Ascending aorta (tissue), 2 donors: ENCODE measurements around the gene SERPINB5. TPM values are rescaled to one million over a fixed set of nuclear protein-coding genes. Genes with fewer than 3 reads are reported as not detected.

Experiments used
- DNase-seq, 2 donors: peaks; one replicate each; pipeline ENCODE4 v3.0.0-alpha.2; 2019; ENCODE audit warnings: low spot score in 2 of 2
- H3K27ac ChIP-seq, 2 donors: fragments of 200-600 bp; sonication (generic); one replicate each; pipeline ENCODE4 v1.5.1; 2016 to 2017; ENCODE audit warnings: mild to moderate bottlenecking in 1 of 2
- H3K27me3 ChIP-seq: fragments of 200-600 bp; sonication (generic); one replicate; pipeline ENCODE4 v1.5.1; 2017
- H3K36me3 ChIP-seq, 2 donors: fragments of 200-600 bp; sonication (generic); one replicate each; pipeline ENCODE4 v1.5.1; 2016
- H3K4me1 ChIP-seq, 2 donors: fragments of 200-600 bp; sonication (generic); one replicate each; pipeline ENCODE4 v1.5.1; 2016 to 2017; ENCODE audit warnings: mild to moderate bottlenecking in 1 of 2
- H3K4me3 ChIP-seq, 2 donors: fragments of 200-600 bp; sonication (generic); one replicate each; pipeline ENCODE4 v1.5.1; 2016 to 2017; ENCODE audit warnings: mild to moderate bottlenecking in 1 of 2
- H3K9me3 ChIP-seq, 2 donors: fragments of 200-600 bp; sonication (generic); one replicate each; pipeline ENCODE4 v1.5.1; 2016
- CTCF ChIP-seq, 3 experiments: fragments of 200-600 bp in 2 of 3; fragments of 450-650 bp in 1 of 3; sonication (generic) in 2 of 3; IDR thresholded peaks; one replicate each; pipeline ENCODE4 v1.5.1; 2016 to 2019; ENCODE audit warnings: antibody characterized with exemption in 3 of 3, mild to moderate bottlenecking in 1 of 3, moderate library complexity in 1 of 3
- intact Hi-C: fragments of 100-400 bp; cut with DNase I; formaldehyde crosslinking; loops from one replicate; pipeline ENCODE4 v1.15.1; 2023
- total RNA-seq: library from RNA; depleted of rRNA; stranded (reverse); fragments of >200 nt; gene quantifications from one replicate; pipeline ENCODE4 v1.1.0, GENCODE V29; 2016

Gene SERPINB5
- total RNA-seq, 1 donor from 2014 or later: not detected

DNA sequence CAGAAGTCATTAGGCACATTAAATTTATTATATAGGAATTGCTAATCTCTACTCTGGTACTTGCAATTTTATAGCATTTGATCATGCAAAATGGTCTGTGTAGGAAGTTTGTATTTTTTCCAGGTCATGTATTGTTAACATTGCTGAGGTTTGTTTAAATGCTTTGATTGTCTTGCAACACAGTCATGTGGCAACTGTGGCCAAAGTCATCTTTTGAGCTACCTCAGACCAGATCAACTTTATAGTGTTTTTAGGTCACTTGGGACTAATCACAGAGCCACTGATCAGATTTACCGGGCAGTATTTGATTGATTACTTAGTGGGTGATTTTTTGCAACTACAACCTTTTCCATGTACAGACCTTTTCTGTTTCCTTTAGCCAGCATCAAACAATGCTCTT lies 3.7 kb downstream of the SERPINB5 start:
- Histone ChIP-seq H3K36me3 (no peaks in the 10 kb centered on the region), H3K4me1 (no peaks in the 10 kb centered on the region), H3K4me3 (no peak overlapping the region), H3K27ac (no peak overlapping the region), H3K9me3 (no peaks in the 10 kb centered on the region), H3K27me3 (no peaks in the 10 kb centered on the region)
- intact Hi-C loops: no loop called here
- no peak for DNase-seq
- no peak for TF ChIP-seq CTCF (IDR thresholded peaks at IDR 0.05)

DNA sequence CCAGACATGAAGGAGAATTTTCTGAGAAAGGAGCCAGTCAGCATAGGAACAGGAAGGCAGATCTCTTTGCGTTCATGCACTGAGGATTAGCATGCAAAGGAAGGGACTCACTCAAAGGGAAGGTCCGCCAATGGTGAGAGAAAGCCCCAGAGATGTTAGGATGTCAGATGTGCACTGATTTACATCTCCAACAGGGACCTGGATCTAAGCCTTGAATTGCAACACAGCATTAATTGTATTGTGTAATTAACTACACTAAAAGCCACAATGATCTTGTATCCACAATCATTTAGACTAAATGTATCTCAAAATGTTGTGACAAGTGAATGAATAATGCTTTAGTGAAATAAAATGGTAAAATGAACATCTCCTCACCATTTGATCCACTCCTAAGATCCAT lies 4.2 kb downstream of the SERPINB5 start:
- no peaks in the 10 kb centered on the region for H3K27me3 ChIP-seq
- TF ChIP-seq CTCF (IDR thresholded peaks at IDR 0.05): no peak
- intact Hi-C loops: no loop called here
- H3K9me3 ChIP-seq: no peaks in the 10 kb centered on the region
- H3K4me1 ChIP-seq: no peaks in the 10 kb centered on the region
- H3K36me3 ChIP-seq: no peaks in the 10 kb centered on the region
- no peak for DNase-seq
- no peak overlapping the region for H3K27ac ChIP-seq
- no peak overlapping the region for H3K4me3 ChIP-seq

GRCh38 chr18:63487676-63488075 lies 10.9 kb downstream of the SERPINB5 start:
- DNase-seq: no peak
- no peak overlapping the region for H3K27ac ChIP-seq
- no peaks in the 10 kb centered on the region for H3K27me3 ChIP-seq
- no peak for TF ChIP-seq CTCF (IDR thresholded peaks at IDR 0.05)
- no peak overlapping the region for H3K4me3 ChIP-seq
- H3K36me3 ChIP-seq: no peaks in the 10 kb centered on the region
- no peaks in the 10 kb centered on the region for H3K9me3 ChIP-seq
- H3K4me1 ChIP-seq: no peaks in the 10 kb centered on the region
- intact Hi-C loops: no loop called here

DNA sequence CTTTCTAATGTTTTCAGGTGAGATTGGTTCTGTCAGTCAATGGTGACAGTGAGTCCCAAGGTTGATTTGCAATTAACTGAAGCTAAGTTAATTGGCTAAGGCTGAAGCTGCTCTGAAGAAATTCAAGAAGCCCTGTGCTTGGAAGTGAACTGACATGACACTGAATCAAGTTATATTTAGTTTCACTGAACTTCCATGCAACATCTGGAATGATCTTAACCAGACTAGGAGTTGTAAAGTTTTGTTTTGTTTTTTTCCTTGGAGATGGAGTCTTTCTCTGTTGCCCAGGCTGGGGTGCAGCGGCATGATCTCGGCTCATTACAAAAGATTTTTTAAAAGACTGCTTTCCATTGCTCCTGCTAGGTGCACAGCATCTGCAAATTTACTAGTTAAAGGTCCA lies 11.4 kb downstream of the SERPINB5 start:
- H3K9me3 ChIP-seq: no peaks in the 10 kb centered on the region
- TF ChIP-seq CTCF (IDR thresholded peaks at IDR 0.05): no peak
- DNase-seq: no peak
- H3K4me3 ChIP-seq: no peak overlapping the region
- no peaks in the 10 kb centered on the region for H3K4me1 ChIP-seq
- H3K27me3 ChIP-seq: no peaks in the 10 kb centered on the region
- no peak overlapping the region for H3K27ac ChIP-seq
- intact Hi-C loops: no loop called here
- H3K36me3 ChIP-seq: no peaks in the 10 kb centered on the region

- H3K27ac ChIP-seq: no peak overlapping the region
- intact Hi-C loops: no loop called here
Observed at GRCh38 chr18:63492851-63493250, 16.1 kb downstream of the SERPINB5 start.

More at GRCh38 chr18:63492851-63493250, 16.1 kb downstream of the SERPINB5 start:
- Histone ChIP-seq H3K4me1 (no peaks in the 10 kb centered on the region), H3K27me3 (no peaks in the 10 kb centered on the region), H3K36me3 (no peaks in the 10 kb centered on the region), H3K9me3 (no peaks in the 10 kb centered on the region), H3K4me3 (no peak overlapping the region)
- no peak for TF ChIP-seq CTCF (IDR thresholded peaks at IDR 0.05)
- no peak for DNase-seq
